DND-41 (cell line): ENCODE data around the gene SPAST.

Experiments
- CTCF ChIP-seq: IDR thresholded peaks from 2 replicates; pipeline ENCODE4 v1.5.1; 2012; ENCODE audit warnings: borderline replicate concordance, low read length, moderate library complexity, mild to moderate bottlenecking; ENCODE audit not compliant: poor library complexity, severe bottlenecking; ENCODE audit errors: extremely low read depth
- EZH2 ChIP-seq: IDR thresholded peaks from 3 replicates; pipeline ENCODE4 v1.6.1; 2012; ENCODE audit warnings: borderline replicate concordance, low read depth, mild to moderate bottlenecking, moderate library complexity, low read length, inconsistent platforms; ENCODE audit not compliant: severe bottlenecking

GRCh38 chr2:32182667-32183066, 119.3 kb downstream of the SPAST start:
- TF ChIP-seq CTCF (no peak), EZH2 (no peak)
